GM20000 (cell line): ENCODE measurements around the gene GNAL.

Experiments
- DNase-seq: peaks from one replicate; pipeline ENCODE4 v3.0.0; 2012; ENCODE audit warnings: low spot score
- CTCF ChIP-seq: IDR thresholded peaks from 2 replicates; pipeline ENCODE4 v1.5.1; 2012; ENCODE audit warnings: mild to moderate bottlenecking, control low read depth; ENCODE audit errors: extremely low read depth, missing control alignments

The GNAL gene

GRCh38 chr18:11865071-11865470 lies 176.0 kb downstream of the GNAL start:
- TF ChIP-seq CTCF: no peak
- no peak for DNase-seq

GRCh38 chr18:11866329-11866728 lies 177.3 kb downstream of the GNAL start:
- DNase-seq: no peak
- TF ChIP-seq CTCF: no peak

- TF ChIP-seq CTCF: no peak
- DNase-seq: no peak
These were observed 177.7 kb downstream of the GNAL start for GRCh38 chr18:11866764-11867163.

GRCh38 chr18:11868230-11868629 lies 179.2 kb downstream of the GNAL start:
- no peak for DNase-seq
- TF ChIP-seq CTCF: no peak

GRCh38 chr18:11871501-11871900 lies 182.4 kb downstream of the GNAL start:
- no peak for TF ChIP-seq CTCF
- DNase-seq: peak; percentile 43

- TF ChIP-seq CTCF: no peak
- DNase-seq: peak; percentile 54
These were observed 183.5 kb downstream of the GNAL start for GRCh38 chr18:11872479-11873136.

GRCh38 chr18:11873670-11874340 lies 184.7 kb downstream of the GNAL start:
- no peak for TF ChIP-seq CTCF
- no peak for DNase-seq
